Measurements from ENCODE around the gene A3GALT2.

A3GALT2 gene

GRCh38 chr1:33360367-33360766 lies 39.5 kb upstream of the A3GALT2 start:
- TF ChIP-seq MAX (IDR thresholded peaks at IDR 0.05; ENCODE audit: low read depth, low read length) (no peak), MYC (IDR thresholded peaks at IDR 0.05; ENCODE audit: low read depth, low read length) (no peak), CTCF (IDR thresholded peaks at IDR 0.05; ENCODE audit: low read depth, low read length) (no peak), POLR2A (IDR thresholded peaks at IDR 0.05; ENCODE audit: extremely low read depth, insufficient read length) (no peak)
- DNase-seq (ENCODE audit: low read depth), result no peak

GRCh38 chr1:33359931-33360330 lies 39.0 kb upstream of the A3GALT2 start:
- TF ChIP-seq MYC (IDR thresholded peaks at IDR 0.05; ENCODE audit: low read depth, low read length) (no peak), CTCF (IDR thresholded peaks at IDR 0.05; ENCODE audit: low read depth, low read length) (no peak), MAX (IDR thresholded peaks at IDR 0.05; ENCODE audit: low read depth, low read length) (no peak), POLR2A (IDR thresholded peaks at IDR 0.05; ENCODE audit: extremely low read depth, insufficient read length) (no peak)
- no peak for DNase-seq (ENCODE audit: low read depth)
- H3K4me3 ChIP-seq (ENCODE audit: low read depth, low read length), result no peak overlapping the region

More at GRCh38 chr1:33360367-33360766, 39.5 kb upstream of the A3GALT2 start:
- H3K4me3 ChIP-seq (ENCODE audit: low read depth, low read length), result no peak overlapping the region

GRCh38 chr1:33358795-33359503 lies 38.1 kb upstream of the A3GALT2 start:
- no peak for TF ChIP-seq POLR2A (IDR thresholded peaks at IDR 0.05; ENCODE audit: extremely low read depth, insufficient read length)
- no peak for TF ChIP-seq MAX (IDR thresholded peaks at IDR 0.05; ENCODE audit: low read depth, low read length)
- no peak for TF ChIP-seq MYC (IDR thresholded peaks at IDR 0.05; ENCODE audit: low read depth, low read length)
- TF ChIP-seq CTCF (IDR thresholded peaks at IDR 0.05; ENCODE audit: low read depth, low read length), result no peak
- DNase-seq (ENCODE audit: low read depth), result no peak
- H3K4me3 ChIP-seq (ENCODE audit: low read depth, low read length), result no peak overlapping the region

GRCh38 chr1:33358114-33358794 lies 37.4 kb upstream of the A3GALT2 start:
- TF ChIP-seq CTCF (IDR thresholded peaks at IDR 0.05; ENCODE audit: low read depth, low read length) (no peak), MAX (IDR thresholded peaks at IDR 0.05; ENCODE audit: low read depth, low read length) (no peak), POLR2A (IDR thresholded peaks at IDR 0.05; ENCODE audit: extremely low read depth, insufficient read length) (no peak), MYC (IDR thresholded peaks at IDR 0.05; ENCODE audit: low read depth, low read length) (no peak)
- DNase-seq (ENCODE audit: low read depth), result no peak
- H3K4me3 ChIP-seq (ENCODE audit: low read depth, low read length), result no peak overlapping the region

- TF ChIP-seq POLR2A (IDR thresholded peaks at IDR 0.05; ENCODE audit: extremely low read depth, insufficient read length) (no peak), MYC (IDR thresholded peaks at IDR 0.05; ENCODE audit: low read depth, low read length) (no peak), CTCF (IDR thresholded peaks at IDR 0.05; ENCODE audit: low read depth, low read length) (no peak), MAX (IDR thresholded peaks at IDR 0.05; ENCODE audit: low read depth, low read length) (no peak)
- no peak for DNase-seq (ENCODE audit: low read depth)
- no peak overlapping the region for H3K4me3 ChIP-seq (ENCODE audit: low read depth, low read length)
Measured at GRCh38 chr1:33357099-33357498, 36.2 kb upstream of the A3GALT2 start.

Measured in NB4 (cell line).